ENCODE results near the gene LARP7. TPM values are rescaled to one million over a fixed set of nuclear protein-coding genes. Genes with fewer than 3 reads are reported as not detected.

LARP7 gene
- polyA plus RNA-seq, 1 donor (not counting 4 experiments of a cell fraction or from before 2014, with no cell fraction given) = 33.3 TPM

GRCh38 chr4:112700679-112701078 is 63.7 kb downstream of the LARP7 start:
- no peaks in the 10 kb centered on the region for H3K36me3 ChIP-seq (ENCODE audit: control insufficient read depth in 2 of 2, extremely low read depth in 1 of 2, insufficient read depth in 2 of 2, low read length in 2 of 2)
- H3K79me2 ChIP-seq (ENCODE audit: control insufficient read depth, insufficient read depth, low read length) = no peaks in the 10 kb centered on the region
- dilution Hi-C loops (cut with MboI; ENCODE audit: extremely low pct_ligation_motif_present, low sequenced_read_pairs) = no loop called here
- no peak overlapping the region for H2AFZ ChIP-seq (ENCODE audit: control insufficient read depth, low read length)
- H3K9me1 ChIP-seq (ENCODE audit: control insufficient read depth, extremely low read depth, insufficient read depth, low read length) = no peaks in the 10 kb centered on the region
- H3K9me3 ChIP-seq (ENCODE audit: control insufficient read depth, low read depth, low read length) = no peaks in the 10 kb centered on the region
- H3K4me1 ChIP-seq (ENCODE audit: control insufficient read depth, extremely low read depth, insufficient read depth, low read length) = no peaks in the 10 kb centered on the region
- H3K27ac ChIP-seq (ENCODE audit: control insufficient read depth, insufficient read depth, low read length) = no peak overlapping the region
- no peaks in the 10 kb centered on the region for H4K20me1 ChIP-seq (ENCODE audit: control insufficient read depth, extremely low read depth, insufficient read depth, low read length)
- DNase-seq (ENCODE audit: low read depth, low spot score) (no peak), FAIRE-seq (no peak)
- H3K4me2 ChIP-seq (ENCODE audit: control insufficient read depth, extremely low read depth, insufficient read depth, low read depth, low read length) = no peak overlapping the region
- no peak overlapping the region for H3K4me3 ChIP-seq (ENCODE audit: control insufficient read depth in 2 of 3, extremely low read depth in 1 of 3, insufficient read depth in 2 of 3, low read depth in 1 of 3, low read length in 3 of 3)
- TF ChIP-seq EZH2 (IDR thresholded peaks at IDR 0.05; ENCODE audit: low read length) (no peak), CTCF (optimal IDR thresholded peaks at IDR 0.05 in 1 of 3, IDR thresholded peaks at IDR 0.05 in 1 of 3, conservative IDR thresholded peaks at IDR 0.05 in 1 of 3; ENCODE audit: extremely low read depth in 1 of 3, insufficient read depth in 2 of 3, low read length in 3 of 3) (no peak)
- no peak overlapping the region for H3K9ac ChIP-seq (ENCODE audit: control insufficient read depth, extremely low read depth, insufficient read depth, low read length)
- peaks cover 17% of the 10 kb centered on the region for H3K27me3 ChIP-seq (ENCODE audit: control insufficient read depth, extremely low read depth, insufficient read depth, low read length)

DNA sequence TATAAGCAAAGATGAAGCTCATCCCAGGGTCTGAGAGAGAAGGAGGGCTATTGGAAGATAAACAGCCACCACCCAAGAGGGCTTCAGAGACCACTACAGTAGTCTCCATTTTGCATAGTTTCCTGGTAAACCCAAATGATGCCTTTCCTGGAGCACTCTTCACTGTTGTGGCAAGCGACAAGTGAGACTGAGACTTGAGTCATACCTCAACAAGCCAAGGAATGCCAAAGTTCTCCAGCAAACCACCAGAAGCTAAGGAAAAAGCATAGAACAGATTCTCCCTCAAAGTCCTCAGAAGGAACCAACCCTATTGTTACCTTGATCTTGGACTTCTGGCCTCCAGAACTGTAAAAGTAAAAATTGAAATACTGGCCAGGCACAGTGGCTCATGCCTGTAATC is 65.9 kb downstream of the LARP7 start:
- Histone ChIP-seq H2AFZ (ENCODE audit: control insufficient read depth, low read length) (no peak overlapping the region), H3K27ac (ENCODE audit: control insufficient read depth, insufficient read depth, low read length) (no peak overlapping the region), H3K9me3 (ENCODE audit: control insufficient read depth, low read depth, low read length) (no peaks in the 10 kb centered on the region), H3K9me1 (ENCODE audit: control insufficient read depth, extremely low read depth, insufficient read depth, low read length) (no peaks in the 10 kb centered on the region), H3K79me2 (ENCODE audit: control insufficient read depth, insufficient read depth, low read length) (no peaks in the 10 kb centered on the region), H3K4me1 (ENCODE audit: control insufficient read depth, extremely low read depth, insufficient read depth, low read length) (peaks cover 4% of the 10 kb centered on the region), H4K20me1 (ENCODE audit: control insufficient read depth, extremely low read depth, insufficient read depth, low read length) (peaks cover 3% of the 10 kb centered on the region), H3K4me3 (ENCODE audit: control insufficient read depth in 2 of 3, extremely low read depth in 1 of 3, insufficient read depth in 2 of 3, low read depth in 1 of 3, low read length in 3 of 3) (no peak overlapping the region), H3K9ac (ENCODE audit: control insufficient read depth, extremely low read depth, insufficient read depth, low read length) (no peak overlapping the region), H3K27me3 (ENCODE audit: control insufficient read depth, extremely low read depth, insufficient read depth, low read length) (peaks cover 29% of the 10 kb centered on the region), H3K36me3 (ENCODE audit: control insufficient read depth in 2 of 2, extremely low read depth in 1 of 2, insufficient read depth in 2 of 2, low read length in 2 of 2) (no peaks in the 10 kb centered on the region), H3K4me2 (ENCODE audit: control insufficient read depth, extremely low read depth, insufficient read depth, low read depth, low read length) (no peak overlapping the region)
- DNase-seq (ENCODE audit: low read depth, low spot score) (no peak), FAIRE-seq (no peak)
- TF ChIP-seq EZH2 (IDR thresholded peaks at IDR 0.05; ENCODE audit: low read length) (no peak), CTCF (optimal IDR thresholded peaks at IDR 0.05 in 1 of 3, IDR thresholded peaks at IDR 0.05 in 1 of 3, conservative IDR thresholded peaks at IDR 0.05 in 1 of 3; ENCODE audit: extremely low read depth in 1 of 3, insufficient read depth in 2 of 3, low read length in 3 of 3) (no peak)
- dilution Hi-C loops (cut with MboI; ENCODE audit: extremely low pct_ligation_motif_present, low sequenced_read_pairs) = no loop called here
